Right lobe of liver (tissue), 4 donors: ENCODE results near the gene PAX9.

ENCODE experiments used
- POLR2A ChIP-seq: fragments of 450-650 bp; IDR thresholded peaks from one replicate; pipeline ENCODE4 v1.6.1; 2017; ENCODE audit warnings: antibody characterized with exemption, mild to moderate bottlenecking
- TF ChIP-seq, protein P1 (sequence below), 4 donors: fragments of 200-600 bp in 3 of 4; fragments of 450-650 bp in 1 of 4; IDR thresholded peaks; one replicate each; pipeline versions ENCODE4 v1.5.1 to v1.8.0; 2016 to 2022; ENCODE audit warnings: antibody characterized with exemption in 4 of 4, mild to moderate bottlenecking in 2 of 4
- donor health status: DM: no; HTN: no; CAD: no.
- donor health status: DM: no; HTN: no; CAD: no.
- donor health status: DM: no; HTN: yes; CAD: no.

DNA sequence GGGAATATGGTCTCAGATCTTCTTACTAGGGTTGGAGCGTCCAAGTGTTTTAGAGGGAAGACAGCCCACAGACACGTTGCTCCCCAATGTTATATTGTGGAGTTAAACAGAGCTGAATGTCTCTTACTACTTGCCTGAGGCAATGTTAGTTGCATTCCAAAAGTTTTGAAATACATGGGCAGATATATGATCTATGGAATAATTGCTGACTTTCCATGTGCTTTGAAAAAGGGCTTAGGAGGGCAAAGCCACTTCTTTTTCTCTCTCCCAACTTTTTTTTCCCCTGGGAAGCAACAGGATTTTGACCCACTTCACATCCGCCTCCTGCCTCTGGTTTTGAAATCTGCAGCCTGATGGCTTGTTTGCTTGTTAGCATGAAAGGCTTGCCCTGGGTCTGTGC is 33.7 kb upstream of the PAX9 start:
- TF ChIP-seq, protein P1, sequence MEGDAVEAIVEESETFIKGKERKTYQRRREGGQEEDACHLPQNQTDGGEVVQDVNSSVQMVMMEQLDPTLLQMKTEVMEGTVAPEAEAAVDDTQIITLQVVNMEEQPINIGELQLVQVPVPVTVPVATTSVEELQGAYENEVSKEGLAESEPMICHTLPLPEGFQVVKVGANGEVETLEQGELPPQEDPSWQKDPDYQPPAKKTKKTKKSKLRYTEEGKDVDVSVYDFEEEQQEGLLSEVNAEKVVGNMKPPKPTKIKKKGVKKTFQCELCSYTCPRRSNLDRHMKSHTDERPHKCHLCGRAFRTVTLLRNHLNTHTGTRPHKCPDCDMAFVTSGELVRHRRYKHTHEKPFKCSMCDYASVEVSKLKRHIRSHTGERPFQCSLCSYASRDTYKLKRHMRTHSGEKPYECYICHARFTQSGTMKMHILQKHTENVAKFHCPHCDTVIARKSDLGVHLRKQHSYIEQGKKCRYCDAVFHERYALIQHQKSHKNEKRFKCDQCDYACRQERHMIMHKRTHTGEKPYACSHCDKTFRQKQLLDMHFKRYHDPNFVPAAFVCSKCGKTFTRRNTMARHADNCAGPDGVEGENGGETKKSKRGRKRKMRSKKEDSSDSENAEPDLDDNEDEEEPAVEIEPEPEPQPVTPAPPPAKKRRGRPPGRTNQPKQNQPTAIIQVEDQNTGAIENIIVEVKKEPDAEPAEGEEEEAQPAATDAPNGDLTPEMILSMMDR (IDR thresholded peaks at IDR 0.05), result no peak
- TF ChIP-seq POLR2A, result no peak
